ENCODE measurements around the gene ROR1.

The ROR1 gene

GRCh38 chr1:63936801-63937200, 163.0 kb downstream of the ROR1 start:
- DNase-seq (ENCODE audit: low spot score): no peak

- no peak for DNase-seq (ENCODE audit: low spot score)
Measured at GRCh38 chr1:63937461-63938022, 163.7 kb downstream of the ROR1 start.

GRCh38 chr1:63940440-63940839, 166.6 kb downstream of the ROR1 start:
- no peak for DNase-seq (ENCODE audit: low spot score)

- no peak for DNase-seq (ENCODE audit: low spot score)
Measured at GRCh38 chr1:63943393-63943792, 169.6 kb downstream of the ROR1 start.

- no peak for DNase-seq (ENCODE audit: low spot score)
Measured at GRCh38 chr1:63945943-63946342, 172.1 kb downstream of the ROR1 start.

GRCh38 chr1:63946866-63947491, 173.2 kb downstream of the ROR1 start:
- DNase-seq (ENCODE audit: low spot score): no peak

- no peak for DNase-seq (ENCODE audit: low spot score)
Measured at GRCh38 chr1:63947904-63948303, 174.1 kb downstream of the ROR1 start.

GRCh38 chr1:63950023-63950422, 176.2 kb downstream of the ROR1 start:
- no peak for DNase-seq (ENCODE audit: low spot score)

GRCh38 chr1:63951059-63951946, 177.5 kb downstream of the ROR1 start:
- no peak for DNase-seq (ENCODE audit: low spot score)

- DNase-seq (ENCODE audit: low spot score): no peak
Measured at GRCh38 chr1:63954187-63954586, 180.4 kb downstream of the ROR1 start.

GRCh38 chr1:63955370-63956145, 181.7 kb downstream of the ROR1 start:
- no peak for DNase-seq (ENCODE audit: low spot score)

GRCh38 chr1:63958556-63958955, 184.7 kb downstream of the ROR1 start:
- DNase-seq (ENCODE audit: low spot score): no peak

GRCh38 chr1:63960326-63960725, 186.5 kb downstream of the ROR1 start:
- DNase-seq (ENCODE audit: low spot score): no peak

- no peak for DNase-seq (ENCODE audit: low spot score)
Measured at GRCh38 chr1:63966016-63966415, 192.2 kb downstream of the ROR1 start.

GRCh38 chr1:63967901-63968300, 194.1 kb downstream of the ROR1 start:
- no peak for DNase-seq (ENCODE audit: low spot score)

- no peak for DNase-seq (ENCODE audit: low spot score)
Measured at GRCh38 chr1:63968663-63969440, 195.0 kb downstream of the ROR1 start.

- DNase-seq (ENCODE audit: low spot score): no peak
Measured at GRCh38 chr1:63969441-63969901, 195.7 kb downstream of the ROR1 start.

GRCh38 chr1:63971557-63971956, 197.7 kb downstream of the ROR1 start:
- no peak for DNase-seq (ENCODE audit: low spot score)

GRCh38 chr1:63973005-63973419, 199.2 kb downstream of the ROR1 start:
- DNase-seq (ENCODE audit: low spot score): no peak

GRCh38 chr1:63974966-63975365, 201.1 kb downstream of the ROR1 start:
- DNase-seq (ENCODE audit: low spot score): no peak

- no peak for DNase-seq (ENCODE audit: low spot score)
Measured at GRCh38 chr1:63975481-63975880, 201.7 kb downstream of the ROR1 start.
